GM13977 (cell line): ENCODE data around the gene XK.

Experiments
- DNase-seq: peaks from one replicate; pipeline ENCODE4 v3.0.0; 2012; ENCODE audit warnings: low spot score
- CTCF ChIP-seq: IDR thresholded peaks from 2 replicates; pipeline ENCODE4 v1.5.1; 2012; ENCODE audit warnings: mild to moderate bottlenecking, control low read depth; ENCODE audit not compliant: insufficient read depth; ENCODE audit errors: extremely low read depth, missing control alignments
- in situ Hi-C: fragments of 300-500 bp; cut with MboI; formaldehyde crosslinking; loops from one replicate; pipeline ENCODE4 v1.12.0; 2022; ENCODE audit warnings: low sequenced_read_pairs, low pct_unique_long_range_greater_than_20kb, mixed read lengths, inconsistent platforms; ENCODE audit not compliant: unreplicated experiment

Gene XK

GRCh38 chrX:37666516-37666915, 19.1 kb upstream of the XK start:
- TF ChIP-seq CTCF, result no peak
- in situ Hi-C loops, result no loop called here
- DNase-seq, result no peak

DNA sequence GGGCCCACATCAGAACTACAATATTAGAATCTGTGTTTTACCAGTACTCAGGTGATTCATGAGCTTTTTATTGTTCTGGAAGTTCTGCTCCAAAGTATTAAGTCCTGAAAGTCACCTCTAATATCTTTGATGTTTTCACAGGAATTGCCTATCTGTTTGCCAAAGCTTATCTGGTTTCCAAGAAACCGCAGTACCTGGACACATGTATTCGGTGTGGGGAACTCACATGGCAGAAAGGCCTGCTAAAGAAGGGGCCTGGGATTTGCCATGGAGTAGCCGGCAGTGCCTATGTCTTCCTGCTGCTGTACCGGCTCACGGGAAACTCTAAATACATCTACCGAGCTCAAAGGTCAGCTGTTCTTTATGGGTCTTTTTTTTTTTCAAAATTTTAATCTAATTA, 18.4 kb upstream of the XK start:
- TF ChIP-seq CTCF, result no peak
- no peak for DNase-seq
- in situ Hi-C loops, result no loop called here

GRCh38 chrX:37672563-37672962, 13.0 kb upstream of the XK start:
- DNase-seq, result no peak
- no peak for TF ChIP-seq CTCF
- in situ Hi-C loops, result no loop called here

GRCh38 chrX:37676811-37677210, 8.8 kb upstream of the XK start:
- in situ Hi-C loops, result no loop called here
- TF ChIP-seq CTCF, result no peak
- DNase-seq, result no peak

DNA sequence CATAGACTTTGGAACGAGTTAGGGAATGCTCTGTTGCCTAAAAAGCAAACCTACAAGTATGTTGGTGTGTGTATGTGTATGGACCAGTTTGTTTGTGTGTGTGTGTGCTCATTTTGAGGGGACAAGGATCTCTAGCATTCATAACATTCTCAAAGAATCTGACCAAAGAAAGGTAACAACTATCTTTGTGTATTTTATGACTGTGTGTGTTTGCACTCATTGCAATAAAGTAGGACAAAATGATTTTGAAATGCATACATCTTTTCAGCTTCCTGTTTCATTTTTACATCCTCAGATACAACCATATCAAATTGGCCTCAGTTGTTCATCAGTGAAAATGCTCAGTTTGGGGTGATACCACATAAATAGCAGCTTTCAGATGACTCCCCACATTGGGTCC, 8.3 kb upstream of the XK start:
- TF ChIP-seq CTCF, result no peak
- in situ Hi-C loops, result no loop called here
- DNase-seq, result no peak

GRCh38 chrX:37677765-37678164, 7.8 kb upstream of the XK start:
- in situ Hi-C loops, result no loop called here
- DNase-seq, result no peak
- TF ChIP-seq CTCF, result no peak

- in situ Hi-C loops, result no loop called here
- no peak for TF ChIP-seq CTCF
- DNase-seq, result no peak
These were observed 7.0 kb upstream of the XK start for GRCh38 chrX:37678574-37678973.
